ENCODE measurements around the gene EPSTI1.
A peak's percentile ranks its signal among the peaks of the same experiment; 100 is the strongest.

The EPSTI1 gene

GRCh38 chr13:42970824-42971690 lies 21.0 kb downstream of the EPSTI1 start:
- peak; percentile 95 for FAIRE-seq

DNA sequence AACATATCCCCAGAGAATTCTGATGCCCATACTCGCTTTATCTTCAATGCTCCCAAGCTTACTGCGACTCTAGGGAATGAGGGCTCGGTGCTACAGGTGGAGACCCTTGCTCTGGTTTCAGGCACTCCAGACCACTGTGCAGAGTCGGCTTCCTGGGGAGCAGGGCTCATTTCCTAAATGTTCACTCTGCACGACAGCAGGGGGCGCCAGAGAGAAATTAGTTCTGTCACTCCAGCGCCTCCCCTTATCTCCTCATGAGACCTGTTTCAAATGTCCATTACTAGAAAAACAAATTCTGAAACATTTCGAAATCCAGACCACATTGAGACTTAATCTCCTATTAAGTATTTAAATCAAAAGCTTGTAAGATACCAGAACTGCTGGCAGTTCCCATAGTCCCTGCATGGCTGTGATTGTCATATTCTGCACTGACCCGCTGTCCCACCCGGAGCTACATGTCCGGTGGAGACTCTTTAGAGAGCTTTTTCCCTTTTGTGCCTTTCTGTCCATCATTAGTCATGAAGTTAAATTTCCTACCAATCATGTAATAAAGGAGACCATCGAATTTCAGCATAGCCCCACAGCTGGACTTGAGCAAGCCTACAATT lies 22.4 kb downstream of the EPSTI1 start:
- FAIRE-seq = peak; percentile 91

- no peak for FAIRE-seq
These were observed 23.1 kb downstream of the EPSTI1 start for GRCh38 chr13:42968906-42969305.

GRCh38 chr13:42967660-42968059 lies 24.4 kb downstream of the EPSTI1 start:
- FAIRE-seq = no peak

- no peak for FAIRE-seq
These were observed 26.8 kb downstream of the EPSTI1 start for GRCh38 chr13:42965281-42965680.

DNA sequence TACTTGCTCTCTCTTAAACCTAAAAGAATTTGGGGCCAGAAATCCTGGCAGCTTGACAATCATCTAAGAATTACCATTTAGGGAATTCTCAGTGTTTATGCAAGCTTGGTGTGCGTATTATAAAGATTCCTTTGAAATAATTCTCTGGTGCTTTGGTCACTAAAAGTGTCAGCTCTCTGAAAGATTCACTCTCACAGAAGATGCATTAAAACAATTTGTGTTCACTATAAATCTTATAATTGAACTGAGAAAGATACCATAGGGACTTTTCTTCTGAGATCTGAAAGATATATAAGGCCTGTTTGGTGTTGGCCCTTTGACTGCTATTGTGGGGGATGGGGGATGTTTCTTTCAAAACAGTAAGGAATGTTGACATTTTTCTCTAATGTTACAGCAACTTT lies 27.3 kb downstream of the EPSTI1 start:
- no peak for FAIRE-seq

- FAIRE-seq = no peak
These were observed 32.4 kb downstream of the EPSTI1 start for GRCh38 chr13:42959615-42960014.

DNA sequence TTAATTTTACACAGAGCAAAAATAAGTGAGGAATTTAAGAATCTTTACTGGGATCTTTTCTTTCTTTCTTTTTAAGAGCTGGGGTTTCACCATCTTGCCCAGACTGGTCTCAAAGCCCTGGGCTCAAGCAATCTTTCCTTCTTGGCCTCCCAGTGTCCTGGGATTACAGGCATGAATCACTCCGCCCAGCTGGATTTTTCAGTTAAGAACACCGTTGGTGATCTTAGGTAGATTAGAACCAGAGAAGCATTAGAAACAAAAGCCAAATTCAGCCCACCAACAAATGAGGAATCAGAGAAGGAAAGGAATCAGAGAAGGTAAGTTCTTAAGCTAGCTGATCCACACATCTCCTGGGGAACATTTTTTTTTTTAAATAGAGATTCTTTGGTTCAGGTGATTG lies 34.2 kb downstream of the EPSTI1 start:
- FAIRE-seq = no peak

GRCh38 chr13:42950181-42950580 lies 41.9 kb downstream of the EPSTI1 start:
- no peak for FAIRE-seq

DNA sequence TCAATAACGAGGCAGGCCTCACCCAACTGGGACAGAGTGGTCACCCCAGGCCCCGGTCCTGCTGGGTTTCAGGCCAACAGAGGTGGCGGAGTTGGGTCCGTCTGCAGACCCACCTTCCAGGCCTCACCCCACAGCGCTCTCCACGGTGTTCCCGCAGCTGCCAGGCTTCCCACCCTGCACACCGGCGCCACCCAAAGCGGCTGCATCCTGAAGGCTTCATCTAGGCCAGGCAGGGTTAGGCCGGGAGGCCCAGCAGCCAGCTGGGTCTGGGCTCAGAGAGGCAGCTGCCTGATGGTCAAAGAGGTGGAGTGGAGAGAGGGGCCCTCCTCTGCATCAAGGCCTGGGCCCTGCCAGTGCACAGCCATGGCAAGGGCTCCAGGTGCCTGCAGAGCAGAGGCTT lies 44.1 kb downstream of the EPSTI1 start:
- FAIRE-seq = no peak

DNA sequence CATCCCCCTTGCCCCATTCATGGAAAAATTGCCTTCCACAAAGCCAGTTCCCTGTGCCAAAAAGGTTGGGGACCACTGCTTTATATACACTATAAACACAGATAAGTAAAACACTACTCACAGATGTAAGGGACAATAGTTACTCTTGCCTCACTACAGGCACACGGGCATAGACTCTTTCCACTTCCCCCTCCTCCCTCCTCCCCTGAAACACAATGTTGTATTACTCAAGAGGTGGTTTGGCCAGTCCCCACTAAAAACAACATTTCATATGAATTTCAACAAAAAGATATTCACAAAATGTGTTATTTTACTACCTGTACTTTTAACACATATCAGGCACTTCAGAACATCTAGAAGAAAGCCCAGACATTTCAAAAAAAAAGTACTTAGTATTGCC lies 45.1 kb downstream of the EPSTI1 start:
- no peak for FAIRE-seq

DNA sequence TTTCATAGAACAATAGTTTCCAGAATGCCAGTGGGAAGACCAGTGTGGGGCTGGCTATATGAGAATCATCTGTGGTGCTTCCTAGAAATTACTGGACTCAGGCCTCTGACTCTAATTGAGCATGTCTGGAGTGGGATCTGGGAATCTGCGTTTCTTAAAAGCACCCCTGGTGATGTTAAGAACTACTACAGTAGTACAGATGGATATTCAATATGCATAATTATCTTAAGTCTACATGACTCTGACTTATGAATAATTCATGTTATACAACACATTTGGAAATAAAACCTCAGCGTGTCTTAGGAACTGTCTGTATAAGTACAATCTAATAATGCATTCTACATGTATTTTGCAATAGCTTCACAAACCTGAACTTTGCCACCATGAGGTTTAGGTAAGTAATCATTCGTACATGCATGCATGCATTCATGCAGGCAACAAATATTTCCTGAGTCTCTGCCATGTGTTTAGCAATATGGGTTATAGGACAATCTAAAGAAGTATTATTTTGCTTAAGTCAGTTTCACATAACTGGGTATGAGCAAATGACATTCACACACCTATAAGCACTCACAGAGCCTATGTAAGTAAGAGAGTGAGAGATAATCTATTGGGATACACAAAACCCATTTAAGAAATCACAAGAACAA lies 62.0 kb downstream of the EPSTI1 start:
- no peak for FAIRE-seq

DNA sequence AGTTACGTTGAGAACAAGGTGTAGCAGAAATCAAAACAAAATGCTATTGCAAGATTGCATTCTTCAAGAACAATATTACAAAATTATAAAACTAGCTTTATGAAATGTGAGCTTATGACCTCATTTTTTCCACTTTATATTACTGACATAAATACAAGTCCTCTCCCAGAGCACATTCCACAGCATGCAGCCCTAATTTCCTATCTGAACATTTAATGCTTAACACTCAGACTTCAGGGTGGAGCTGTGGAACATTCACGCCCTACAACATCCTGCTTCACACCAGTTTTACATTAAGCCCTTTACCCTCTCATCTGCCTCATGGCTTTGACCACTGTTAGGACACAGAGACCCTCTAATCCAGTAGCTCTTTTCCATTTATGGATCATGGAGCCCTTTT lies 65.5 kb downstream of the EPSTI1 start:
- no peak for FAIRE-seq

GRCh38 chr13:42926043-42926442 lies 66.0 kb downstream of the EPSTI1 start:
- no peak for FAIRE-seq

- no peak for FAIRE-seq
These were observed 66.4 kb downstream of the EPSTI1 start for GRCh38 chr13:42925626-42926025.

DNA sequence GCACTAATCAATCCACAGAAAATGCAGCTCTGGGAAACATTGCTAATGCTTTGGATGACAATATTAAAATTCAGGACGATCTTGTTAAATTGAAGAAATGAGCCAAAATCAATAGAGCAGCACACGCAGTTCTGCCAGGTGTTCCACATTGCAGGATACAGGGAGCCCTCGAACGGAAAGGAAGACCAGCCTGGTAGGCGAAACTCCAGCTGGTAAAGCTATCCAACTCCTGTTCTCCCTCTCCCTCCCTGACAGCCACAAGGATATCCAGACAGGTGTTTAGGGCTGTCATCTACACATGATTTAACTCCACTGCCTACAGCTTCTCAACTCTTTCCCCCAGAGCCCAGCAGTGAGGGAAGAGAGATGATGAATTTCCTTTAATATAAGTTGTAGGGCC lies 67.7 kb downstream of the EPSTI1 start:
- no peak for FAIRE-seq

- no peak for FAIRE-seq
These were observed 84.3 kb downstream of the EPSTI1 start for GRCh38 chr13:42907745-42908144.

DNA sequence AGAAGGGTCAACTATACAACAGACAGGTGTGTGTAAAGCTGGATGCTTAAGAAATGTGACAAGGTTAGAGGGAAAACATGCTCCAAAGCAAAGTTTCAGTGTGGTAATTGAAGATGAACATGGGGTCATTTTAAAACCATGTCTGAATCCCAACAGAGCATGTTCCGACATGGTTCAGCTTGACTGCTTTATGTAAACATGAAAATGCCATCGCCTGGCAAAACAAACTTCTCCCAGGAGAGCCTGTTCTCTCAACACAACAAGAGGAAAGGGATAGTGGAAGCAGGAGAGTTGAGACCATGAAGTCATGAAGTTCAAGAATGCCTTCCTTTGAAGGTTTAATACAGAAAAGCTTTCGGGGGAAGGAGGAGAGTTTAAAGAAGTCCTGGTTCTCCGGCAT lies 85.8 kb downstream of the EPSTI1 start:
- FAIRE-seq = no peak

- FAIRE-seq = no peak
These were observed 86.5 kb downstream of the EPSTI1 start for GRCh38 chr13:42905579-42905978.

DNA sequence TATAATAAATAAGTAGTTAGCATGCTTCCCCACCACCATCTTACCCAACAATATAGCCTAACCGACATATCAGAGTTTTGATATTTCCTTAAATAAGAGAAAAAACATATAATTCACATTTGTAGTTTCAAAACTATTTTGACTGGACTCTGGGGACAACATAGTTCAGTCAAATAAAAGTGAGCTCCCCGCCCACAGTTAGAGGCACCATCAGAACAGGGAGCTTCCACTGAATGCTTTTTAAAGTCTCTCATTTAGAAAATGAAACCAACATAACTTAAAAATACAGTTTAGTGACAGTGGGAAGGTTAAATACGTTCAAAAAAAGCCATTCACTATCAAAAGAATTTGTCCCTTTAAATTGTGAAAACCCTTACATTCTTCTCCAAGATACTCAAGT lies 92.8 kb downstream of the EPSTI1 start:
- FAIRE-seq = no peak

- no peak for FAIRE-seq
These were observed 96.3 kb downstream of the EPSTI1 start for GRCh38 chr13:42895776-42896175.

- peak; percentile 94 for FAIRE-seq
These were observed 97.2 kb downstream of the EPSTI1 start for GRCh38 chr13:42894765-42895243.

DNA sequence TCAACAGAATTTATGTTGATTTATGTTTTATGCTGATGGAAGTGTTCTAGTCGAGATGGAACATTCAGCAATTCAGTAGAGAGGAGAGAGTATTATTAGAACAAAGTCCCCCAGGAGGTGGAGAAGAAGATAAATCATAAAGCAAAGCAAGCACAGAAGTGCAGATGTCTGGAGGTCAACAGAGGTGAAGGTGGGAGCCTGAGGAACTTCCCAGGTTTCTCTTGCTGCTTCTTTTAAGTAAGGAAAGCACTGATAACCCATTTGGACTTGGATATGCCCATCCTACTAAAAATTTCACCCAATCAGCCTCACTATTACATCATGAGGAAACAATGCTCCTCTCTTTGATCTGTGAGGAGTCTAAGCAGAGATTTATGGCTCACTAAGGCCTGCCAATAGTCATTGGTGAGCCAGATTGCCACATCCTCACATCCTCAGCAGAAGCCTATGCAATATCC lies 98.8 kb downstream of the EPSTI1 start:
- no peak for FAIRE-seq

DNA sequence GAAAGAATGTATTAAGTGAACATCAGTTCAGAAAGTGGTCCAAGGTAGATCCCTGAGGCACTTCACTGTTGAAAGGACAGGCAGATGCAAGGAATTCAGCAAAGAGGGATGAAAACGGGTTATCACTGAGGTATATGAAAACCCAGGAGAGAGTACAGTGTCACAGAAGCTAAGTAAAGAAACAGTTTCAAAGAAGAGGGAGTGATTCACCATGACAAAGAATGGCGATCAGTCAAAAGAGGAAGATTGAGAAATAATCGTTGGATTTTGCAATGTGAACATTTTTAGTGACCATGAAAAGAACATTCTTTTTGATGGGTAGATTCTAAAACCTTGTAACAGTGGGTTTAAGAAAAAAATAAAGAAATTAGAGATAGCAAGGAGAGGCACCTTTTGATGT lies 99.3 kb downstream of the EPSTI1 start:
- FAIRE-seq = no peak

Measured in islet of Langerhans (tissue), 1 donor.